Stimulated activated CD4-positive, alpha-beta T cell treated with anti-CD3 and anti-CD28 coated beads, TNF-alpha, amount 100 ng/mL, for 24 hours (primary cell): ENCODE measurements around the gene RASSF9.

Experiments
- DNase-seq, 3 experiments: peaks; one replicate each; pipeline ENCODE4 v3.0.0-alpha.2; 2020; ENCODE audit warnings: low read depth in 3 of 3

Gene RASSF9

DNA sequence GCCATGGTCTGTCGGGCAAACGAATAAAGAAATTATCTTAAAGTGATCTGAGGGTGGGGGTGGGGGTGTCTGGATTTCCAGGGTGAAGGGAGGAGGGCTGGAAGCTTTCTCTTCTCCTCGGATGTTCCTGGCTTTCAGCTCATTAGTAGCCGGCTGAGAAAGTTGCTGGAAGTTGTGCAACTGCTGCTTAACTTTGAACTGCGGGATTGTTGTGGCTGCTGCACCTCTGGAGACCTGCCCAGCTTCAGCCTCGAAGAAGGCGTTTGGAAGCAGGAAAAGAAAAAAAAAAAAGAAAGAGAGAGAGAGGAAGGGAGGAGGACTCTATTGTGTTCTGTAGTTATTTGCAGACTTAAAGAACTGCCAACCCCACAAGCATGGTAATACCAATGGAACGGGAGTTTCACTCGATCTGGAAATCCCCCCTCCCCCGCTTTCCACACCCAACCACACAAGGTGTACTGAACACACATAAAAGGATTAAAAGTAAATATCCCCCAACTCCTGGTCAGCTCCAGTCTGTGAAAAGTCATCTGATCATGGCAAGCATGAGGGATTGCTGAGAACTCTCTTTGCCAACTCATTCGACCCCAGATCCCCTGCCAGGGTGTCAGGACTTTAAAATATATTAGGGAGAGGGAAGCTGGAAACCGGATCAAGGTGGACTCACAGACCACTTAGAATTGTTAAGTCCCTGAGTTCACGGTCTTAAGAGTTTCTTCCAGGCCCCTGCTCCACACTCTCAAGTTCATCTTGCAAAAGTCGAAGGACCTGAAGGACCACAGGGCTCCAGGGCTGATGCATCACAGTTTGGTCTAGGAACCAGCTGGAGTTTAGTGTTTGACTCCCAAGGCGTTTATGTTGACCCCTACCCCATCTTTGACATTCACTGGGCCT lies at the start of gene RASSF9:
Gene RASSF9, minus strand, starts transcription at position 213 of the 894 bp plus-strand sequence. Its CDS starts 208 bp downstream, at position 5.
- no peak for DNase-seq

DNA sequence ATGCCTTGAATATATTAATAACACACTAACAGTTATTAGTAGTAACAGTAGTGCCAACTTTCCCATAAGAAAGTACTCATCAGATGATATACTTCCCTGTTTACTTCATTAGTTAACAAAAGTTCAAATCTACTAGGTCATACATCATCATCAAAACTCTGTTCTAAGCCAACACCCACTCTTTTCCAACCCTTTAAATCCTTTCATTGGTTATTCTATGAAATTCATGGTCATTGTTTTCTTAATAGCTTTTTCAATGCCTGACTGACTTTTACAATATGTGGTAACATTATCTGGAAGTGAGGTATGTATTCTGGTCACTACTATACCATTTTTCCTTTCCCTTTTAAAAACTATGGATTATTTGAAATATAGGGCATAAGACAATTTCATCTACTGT lies 47.6 kb upstream of the RASSF9 start:
- no peak for DNase-seq

DNA sequence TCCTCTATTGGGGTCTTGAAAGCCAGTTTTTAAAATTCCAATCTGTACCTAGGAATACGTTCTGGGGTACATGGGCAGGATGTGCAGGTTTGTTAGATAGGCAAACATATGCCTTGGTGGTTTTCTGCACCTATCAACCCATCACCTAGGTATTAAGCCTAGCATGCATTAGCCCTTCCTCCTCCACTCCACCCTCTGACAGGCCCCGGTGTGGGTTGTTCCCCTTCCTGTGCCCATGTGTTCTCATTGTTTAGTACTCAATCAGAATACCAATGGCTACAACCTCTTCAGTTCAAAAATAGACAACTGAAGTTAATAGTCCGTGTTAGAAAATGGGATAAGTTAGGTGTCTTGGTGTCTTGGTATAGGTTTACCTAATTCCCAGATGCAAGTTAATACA lies 41.2 kb upstream of the RASSF9 start:
- DNase-seq, result no peak

DNA sequence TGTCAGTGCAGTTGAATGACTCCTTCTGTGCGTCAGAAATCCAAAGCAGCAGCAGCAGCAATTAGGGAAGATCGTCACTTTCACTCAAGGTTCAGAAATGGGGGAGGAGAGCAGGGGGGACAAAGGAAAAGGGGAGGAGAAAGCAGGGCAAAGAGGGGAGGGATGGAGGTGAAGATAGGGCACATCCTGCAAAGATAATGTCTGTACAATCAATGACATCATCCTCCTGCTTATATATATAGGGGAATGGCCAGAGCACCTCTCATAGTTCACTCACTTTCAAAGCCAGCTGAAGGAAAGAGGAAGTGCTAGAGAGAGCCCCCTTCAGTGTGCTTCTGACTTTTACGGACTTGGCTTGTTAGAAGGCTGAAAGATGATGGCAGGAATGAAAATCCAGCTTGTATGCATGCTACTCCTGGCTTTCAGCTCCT lies 37.8 kb upstream of the RASSF9 start, which contains the start of gene NTS:
Gene NTS, plus strand, starts transcription at position 265 of the 431 bp plus-strand sequence. Its CDS starts 109 bp downstream, at position 374.
- DNase-seq, result no peak

DNA sequence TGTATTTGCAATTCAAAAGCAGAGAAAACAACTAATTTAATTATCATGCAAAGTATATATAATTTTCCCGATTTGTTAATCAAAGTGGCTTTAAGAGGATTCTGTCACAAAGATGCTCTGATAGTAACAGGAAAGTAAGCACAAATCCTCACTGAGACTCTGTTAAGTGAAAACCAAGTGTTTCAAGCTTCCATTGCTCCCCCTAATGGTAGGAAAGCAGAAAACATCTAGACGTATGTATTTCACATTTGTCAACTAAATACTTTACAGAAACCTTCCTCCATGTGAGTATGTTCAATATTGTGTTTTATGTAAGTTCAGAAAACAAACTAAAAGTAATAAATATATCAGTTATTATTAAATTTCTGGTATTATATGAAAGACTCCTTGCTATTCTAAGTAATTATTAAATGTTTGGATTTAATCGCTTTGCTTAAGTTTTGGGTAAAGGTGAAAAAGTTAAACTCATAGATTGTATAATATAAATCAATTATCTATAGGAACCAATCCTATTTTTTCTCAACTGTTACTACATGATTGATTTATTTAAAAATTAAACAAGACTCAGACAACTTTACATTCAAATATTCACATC lies 36.4 kb upstream of the RASSF9 start:
- DNase-seq, result no peak

DNA sequence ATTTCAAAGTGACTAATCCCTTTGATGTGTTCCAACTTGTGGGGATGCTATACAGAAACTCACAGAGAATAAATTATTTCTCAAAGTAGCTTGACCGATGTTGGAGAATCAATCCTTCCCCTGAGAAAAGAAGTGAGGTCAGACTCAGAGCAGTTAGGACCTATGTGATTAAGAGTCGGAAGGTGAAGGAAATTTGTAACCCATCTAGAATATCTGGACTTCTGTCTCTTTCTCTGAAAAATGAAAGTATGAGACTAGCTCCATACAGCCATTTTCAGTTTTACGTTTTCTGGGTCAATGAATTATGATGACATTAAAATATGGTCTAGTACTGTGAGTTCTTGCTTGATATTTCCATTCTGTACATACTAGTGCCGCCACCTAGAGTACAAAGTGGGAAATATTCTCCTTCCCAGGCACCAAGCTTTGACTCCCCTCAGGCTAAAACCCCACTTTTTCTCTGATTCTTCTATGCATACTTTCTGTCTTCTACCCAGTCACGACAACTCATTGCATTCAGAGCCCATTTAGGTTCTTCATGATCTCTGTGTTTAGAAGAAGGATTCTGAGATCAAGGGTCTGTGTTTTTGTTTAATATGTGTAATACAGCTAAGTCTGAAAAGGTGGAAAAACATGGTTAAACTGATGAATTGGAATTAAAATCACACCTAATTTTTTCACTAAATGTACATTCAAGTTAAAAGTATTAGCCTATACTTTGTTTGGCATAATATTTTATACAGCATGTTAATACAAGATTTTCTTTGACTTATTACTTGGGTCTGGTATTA lies 31.0 kb upstream of the RASSF9 start:
- no peak for DNase-seq

DNA sequence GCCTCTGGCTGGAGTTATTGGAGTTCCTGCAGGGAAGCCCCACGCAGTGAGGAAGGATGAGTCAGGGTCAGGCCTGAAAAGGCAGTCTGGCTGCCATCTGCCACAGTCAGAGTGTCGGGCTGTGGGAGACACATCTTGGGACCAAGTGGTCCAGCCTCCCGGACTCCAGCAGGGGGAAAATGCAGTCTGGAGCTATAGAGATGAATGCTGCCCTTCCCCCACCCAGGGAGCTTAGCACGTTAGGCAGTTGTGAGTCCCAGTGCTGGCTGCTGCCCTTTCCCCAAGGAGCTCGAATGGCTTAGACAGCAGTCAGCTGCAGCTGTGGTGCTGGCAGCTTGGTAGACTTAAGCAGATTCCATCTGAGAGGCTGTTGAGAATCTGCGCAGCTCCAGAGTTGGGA lies 29.7 kb upstream of the RASSF9 start:
- no peak for DNase-seq

DNA sequence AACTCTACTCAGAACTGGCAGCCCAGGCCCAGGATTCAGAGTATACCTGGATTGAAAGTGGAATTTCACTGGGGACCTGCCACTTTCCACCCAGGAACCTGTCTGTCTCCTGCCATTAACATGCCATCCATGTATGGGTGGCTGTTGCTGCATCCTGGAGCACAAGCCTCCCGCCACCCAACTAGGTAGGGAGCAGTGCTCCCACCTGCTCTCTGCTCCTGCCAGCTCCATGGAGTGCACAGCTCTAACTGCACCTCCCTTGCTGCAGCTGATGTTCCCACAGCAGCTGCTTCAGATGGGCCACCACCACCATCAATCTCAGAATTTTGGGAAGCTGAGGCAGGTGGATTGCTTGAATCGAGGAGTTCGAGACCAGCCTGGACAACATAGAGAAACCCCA lies 20.8 kb upstream of the RASSF9 start:
- no peak for DNase-seq

DNA sequence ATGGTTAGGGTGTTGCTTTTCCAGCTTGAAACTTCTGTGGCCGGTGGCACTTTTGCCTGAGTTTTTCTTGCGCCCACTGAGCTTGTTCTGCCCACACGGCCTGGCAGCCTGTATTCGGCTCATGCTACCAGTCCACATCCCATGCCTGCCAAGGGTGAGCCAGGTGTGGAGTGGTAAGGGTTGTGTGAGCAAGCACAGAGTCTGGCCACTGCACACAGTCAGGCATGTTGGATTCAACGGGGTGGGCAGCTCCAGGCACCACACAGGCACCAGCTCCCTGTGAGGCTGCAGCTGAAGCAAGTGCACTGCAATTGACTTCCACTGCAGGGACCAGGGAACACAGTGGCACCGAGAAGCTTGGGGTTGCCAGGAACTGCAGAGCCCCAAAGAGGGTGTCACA lies 19.1 kb upstream of the RASSF9 start:
- DNase-seq, result no peak

DNA sequence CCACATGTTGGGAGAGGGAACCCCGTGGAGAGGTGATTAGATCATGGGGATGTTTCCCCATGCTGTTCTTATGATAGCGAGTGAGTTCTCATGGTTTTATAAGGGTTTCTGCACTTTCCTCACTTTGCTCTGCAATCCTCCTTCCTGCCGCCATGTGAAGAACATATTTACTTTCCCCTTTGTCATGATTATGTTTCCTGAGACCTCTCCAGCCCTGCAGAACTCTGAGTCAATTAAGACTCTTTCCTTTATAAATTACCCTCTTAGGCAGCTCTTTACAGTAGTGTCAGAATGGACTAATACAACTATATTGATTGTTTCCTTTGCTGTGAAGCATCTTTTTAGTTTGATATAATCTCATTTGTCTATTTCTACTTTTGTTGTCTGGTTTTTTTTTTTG lies 13.1 kb upstream of the RASSF9 start:
- DNase-seq, result no peak

DNA sequence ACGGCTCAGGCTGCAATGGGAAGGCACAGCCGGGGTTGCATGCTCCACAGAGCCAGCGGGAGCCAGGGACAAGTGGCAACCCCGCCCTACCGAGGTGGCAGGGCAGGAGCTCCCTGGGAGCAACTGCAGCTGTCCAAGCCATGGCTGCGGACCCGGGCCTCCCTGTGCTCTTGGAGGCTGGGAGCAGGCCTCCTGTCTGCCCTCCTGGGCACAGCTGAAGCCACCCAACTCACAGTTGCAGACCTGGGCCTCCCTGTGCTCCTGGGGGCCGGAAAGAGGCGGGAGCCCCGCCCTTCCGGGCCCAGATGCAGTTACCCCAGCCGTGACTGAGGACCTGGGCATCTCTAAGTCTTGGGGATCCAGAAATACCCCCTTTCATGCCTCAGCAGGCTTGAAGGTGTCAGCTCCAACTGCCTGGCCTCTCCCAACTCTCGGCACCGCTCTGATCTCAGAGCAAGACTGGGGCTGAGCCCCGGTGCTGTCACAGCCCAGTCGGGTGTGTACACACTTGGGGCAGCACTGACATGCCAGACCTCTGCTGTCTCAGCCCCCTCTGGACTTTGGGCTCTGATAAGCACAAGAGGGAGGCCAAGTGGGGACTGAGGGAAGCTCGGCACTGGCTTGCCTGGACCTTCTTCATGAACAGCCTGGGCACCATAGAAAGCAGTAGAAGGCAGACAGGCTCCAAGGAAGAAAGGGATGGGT lies 7.5 kb upstream of the RASSF9 start:
- no peak for DNase-seq

DNA sequence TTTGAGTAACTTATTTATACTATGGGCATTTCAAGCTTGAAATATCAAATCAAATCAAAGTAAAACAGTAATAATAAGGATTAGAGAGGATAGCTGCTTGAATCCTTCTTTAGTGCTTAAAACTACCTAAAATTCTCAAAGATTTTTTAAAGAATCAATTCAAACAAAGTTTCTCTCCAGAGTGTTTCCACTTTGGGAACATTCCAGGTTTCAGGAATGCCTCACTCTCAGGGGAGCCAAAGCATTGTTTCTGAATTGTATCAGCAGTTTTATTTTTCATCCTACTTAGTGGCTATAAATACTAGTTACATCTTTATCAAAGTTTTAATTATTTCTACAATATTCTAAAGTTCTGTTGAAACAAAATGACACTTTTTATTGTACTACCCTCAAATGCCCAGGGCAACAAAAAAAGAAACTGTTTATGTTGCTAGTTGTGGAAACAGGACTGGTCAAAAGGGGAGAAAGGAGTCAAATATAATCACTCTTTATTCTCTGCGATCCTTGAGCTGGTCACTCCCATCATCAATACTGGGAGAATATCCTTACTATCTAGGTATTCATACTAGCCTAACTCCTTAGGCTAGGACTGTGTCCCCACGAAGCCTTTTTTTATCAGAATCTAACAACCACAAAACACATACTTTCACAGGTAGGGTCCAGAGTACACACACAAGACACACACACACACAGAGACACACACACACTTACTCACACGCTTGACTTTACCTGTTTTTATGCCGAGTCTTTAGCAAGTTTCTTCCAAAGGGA lies 598 bp downstream of the RASSF9 start:
- DNase-seq, result no peak

DNA sequence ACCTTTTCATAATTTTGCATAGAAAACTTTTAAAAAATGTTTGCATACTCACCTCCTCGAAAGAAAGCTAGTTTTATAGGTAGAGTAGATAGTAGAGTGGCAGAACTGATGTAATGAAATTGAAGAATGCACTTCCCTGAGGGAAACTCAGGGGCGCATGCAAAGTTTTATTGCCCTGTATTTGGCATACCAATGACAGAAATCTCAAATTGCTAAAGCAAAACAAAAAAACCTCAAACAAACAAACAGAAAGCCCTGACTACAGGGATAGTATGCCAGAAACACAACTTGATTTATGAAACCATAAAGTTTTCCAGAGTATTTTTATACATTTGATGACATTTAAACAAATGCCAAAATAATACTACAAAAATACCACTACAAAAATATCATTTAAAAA lies 1.8 kb downstream of the RASSF9 start:
- no peak for DNase-seq

DNA sequence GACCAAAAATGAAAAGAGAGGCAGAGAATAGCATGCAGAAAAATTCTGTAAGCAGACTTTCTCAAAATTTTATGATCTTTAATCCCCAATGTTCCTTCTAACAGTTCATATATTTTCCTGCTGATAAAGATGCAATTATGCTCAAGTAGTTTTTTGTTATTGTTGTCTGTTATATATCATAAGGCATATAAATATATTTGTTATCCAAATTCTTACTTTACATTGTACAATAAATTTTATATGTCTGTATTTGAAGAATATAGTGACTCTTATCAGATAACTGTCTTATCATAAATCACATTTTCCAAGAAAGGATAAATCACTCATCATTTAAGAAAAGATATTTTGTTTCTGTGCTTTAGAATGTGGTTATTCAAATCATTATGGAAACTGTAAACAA lies 2.6 kb downstream of the RASSF9 start:
- DNase-seq, result no peak

DNA sequence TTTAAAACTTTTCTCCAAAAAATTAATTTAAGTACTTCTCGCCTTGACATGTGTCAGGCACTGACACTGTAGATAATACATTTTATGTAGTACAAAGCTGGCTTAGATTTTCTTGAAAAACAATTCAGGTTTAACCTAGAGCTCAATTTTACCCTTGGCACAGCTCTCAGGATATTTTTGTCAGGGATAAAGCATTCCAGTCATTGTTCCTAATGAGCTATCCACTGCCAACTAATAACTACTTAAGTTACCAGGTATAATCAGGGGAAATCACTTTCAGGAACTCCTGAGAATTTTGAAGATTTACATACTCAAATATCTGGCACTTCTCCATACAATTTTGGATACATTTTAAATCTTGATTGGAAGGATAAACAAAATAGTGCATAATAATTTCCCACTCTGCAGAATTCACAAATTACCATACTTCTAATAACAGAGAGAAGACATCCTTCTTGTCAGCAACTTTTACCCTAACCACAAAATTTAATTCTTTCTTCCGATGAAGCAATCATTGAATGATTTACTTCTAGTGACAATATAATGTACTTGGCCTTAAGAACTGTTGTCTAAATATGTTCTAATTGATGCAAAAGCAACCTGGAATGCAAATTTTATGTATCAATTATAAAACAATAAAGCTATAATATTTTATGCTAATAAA lies 4.8 kb downstream of the RASSF9 start:
- no peak for DNase-seq

DNA sequence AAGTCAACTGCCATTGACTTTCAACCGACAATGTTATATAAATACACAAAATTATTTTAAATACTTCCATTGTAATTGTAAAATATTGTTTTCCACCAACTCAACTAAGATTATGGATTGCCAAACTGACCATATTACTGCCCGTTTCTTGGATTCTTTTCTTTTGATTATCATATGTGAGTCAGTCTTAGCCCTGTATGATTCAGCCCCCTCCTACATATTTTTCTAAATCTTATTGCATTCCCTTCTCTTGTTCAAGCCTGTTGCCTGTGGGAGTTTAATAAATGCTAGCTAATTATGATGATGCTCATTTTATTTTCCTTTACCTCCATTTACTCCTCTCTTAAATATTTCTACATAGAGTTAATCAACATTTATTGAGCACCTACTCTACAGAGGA lies 6.8 kb downstream of the RASSF9 start:
- no peak for DNase-seq

DNA sequence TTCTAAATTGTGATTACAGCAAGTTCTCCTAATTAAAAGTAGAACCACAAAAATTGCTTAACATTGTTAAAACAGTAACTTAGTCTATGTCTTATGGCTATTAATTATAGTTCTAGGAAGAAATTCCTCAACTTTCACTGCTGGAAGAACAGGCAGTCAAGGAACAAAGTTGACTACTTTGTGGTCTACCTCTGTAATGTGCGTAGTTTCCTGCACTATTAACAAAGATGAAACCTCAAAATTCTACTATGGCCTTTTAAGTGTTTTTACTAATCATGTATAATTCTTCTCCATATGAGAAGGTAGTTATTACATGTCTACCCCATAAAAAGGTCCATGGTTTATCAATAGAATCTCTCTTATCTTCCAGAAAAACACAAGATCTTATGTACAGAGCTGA lies 7.6 kb downstream of the RASSF9 start:
- DNase-seq, result no peak

DNA sequence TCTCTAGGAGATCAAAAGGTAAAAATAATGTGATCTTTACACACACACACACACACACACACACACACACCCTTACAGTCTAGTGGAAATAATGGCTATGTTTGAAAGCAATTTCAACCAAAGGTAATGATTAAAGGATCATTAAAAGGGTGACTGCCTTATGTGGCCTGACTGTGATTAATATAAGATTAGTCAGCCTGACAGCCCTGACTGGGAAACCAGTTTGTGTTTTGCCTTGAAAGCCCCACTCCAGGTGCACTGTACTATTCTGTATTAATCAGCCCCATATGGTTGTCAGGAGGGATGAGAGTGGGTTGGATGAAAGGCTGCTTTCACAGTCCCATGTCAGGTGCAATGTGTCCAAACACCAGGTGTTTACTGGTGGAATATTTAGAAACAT lies 10.5 kb downstream of the RASSF9 start:
- DNase-seq, result no peak

DNA sequence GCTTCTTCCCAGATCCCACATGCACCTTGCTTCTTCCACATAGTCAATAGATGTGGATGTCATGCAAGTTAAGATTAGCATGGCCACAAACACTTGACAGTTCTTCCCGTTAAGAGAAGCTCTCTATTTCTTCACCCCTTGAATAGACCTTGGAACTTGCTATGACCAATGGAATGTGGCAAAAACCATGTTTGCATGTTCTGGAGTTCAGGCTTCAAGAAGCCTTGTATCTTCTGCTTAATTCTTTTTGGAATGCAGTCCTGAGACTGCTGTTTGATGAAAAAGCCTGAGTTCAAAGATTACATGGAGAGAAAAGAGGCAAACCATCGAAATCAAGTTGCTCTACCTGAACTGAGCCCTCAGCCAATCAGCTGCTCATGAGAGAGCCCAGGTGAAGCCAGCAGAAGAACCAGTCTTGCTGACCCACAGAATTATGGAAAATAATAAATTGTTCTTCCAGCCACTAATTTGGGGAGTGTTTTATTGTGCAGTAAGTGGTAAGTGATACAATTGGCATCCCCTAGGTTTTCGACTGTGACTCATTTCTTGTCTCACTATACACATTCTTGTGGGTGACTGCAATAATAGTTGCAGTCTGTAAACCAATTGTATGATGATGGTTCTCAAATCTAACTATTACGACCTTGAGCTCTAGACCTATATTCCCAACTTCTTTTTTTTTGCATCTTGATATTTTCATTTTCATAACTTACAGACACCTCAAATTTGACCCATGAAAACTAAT lies 12.6 kb downstream of the RASSF9 start:
- no peak for DNase-seq

DNA sequence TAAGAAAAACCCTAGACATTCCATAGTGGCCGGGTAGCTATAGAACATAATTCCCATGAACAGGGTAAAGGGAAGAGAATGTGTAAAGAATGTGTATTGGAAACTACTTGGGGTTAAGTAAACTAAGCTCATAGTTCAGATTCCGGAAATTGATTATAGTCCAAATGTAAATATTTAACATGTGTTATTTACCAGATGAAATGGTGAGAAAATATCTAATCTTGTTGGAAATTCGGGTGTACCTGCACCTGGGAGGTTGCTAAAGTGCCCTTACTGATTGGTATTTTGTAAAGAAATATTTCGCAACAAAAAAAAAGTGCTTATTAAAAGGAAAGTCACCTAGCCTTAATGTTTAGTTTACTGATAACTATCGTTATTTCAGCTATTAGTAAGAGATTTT lies 14.4 kb downstream of the RASSF9 start:
- no peak for DNase-seq
